ENCODE results near the gene C2orf68. TPM values are rescaled to one million over a fixed set of nuclear protein-coding genes. Genes with fewer than 3 reads are reported as not detected.

C2orf68 gene
- polyA plus RNA-seq, 1 donor (not counting 4 experiments of a cell fraction or from before 2014, with no cell fraction given), result 13.6 TPM

- no peaks in the 10 kb centered on the region for H4K20me1 ChIP-seq (ENCODE audit: control insufficient read depth, extremely low read depth, insufficient read depth, low read length)
- TF ChIP-seq CTCF (optimal IDR thresholded peaks at IDR 0.05 in 1 of 3, IDR thresholded peaks at IDR 0.05 in 1 of 3, conservative IDR thresholded peaks at IDR 0.05 in 1 of 3; ENCODE audit: extremely low read depth in 1 of 3, insufficient read depth in 2 of 3, low read length in 3 of 3), result no peak
- no peak for TF ChIP-seq EZH2 (IDR thresholded peaks at IDR 0.05; ENCODE audit: low read length)
- no peaks in the 10 kb centered on the region for H3K27me3 ChIP-seq (ENCODE audit: control insufficient read depth, extremely low read depth, insufficient read depth, low read length)
- peaks cover 2% of the 10 kb centered on the region for H3K9me1 ChIP-seq (ENCODE audit: control insufficient read depth, extremely low read depth, insufficient read depth, low read length)
- dilution Hi-C loops (cut with MboI; ENCODE audit: extremely low pct_ligation_motif_present, low sequenced_read_pairs), result no loop called here
- FAIRE-seq (no peak), DNase-seq (ENCODE audit: low read depth, low spot score) (no peak)
- peaks cover 21% of the 10 kb centered on the region for H3K79me2 ChIP-seq (ENCODE audit: control insufficient read depth, insufficient read depth, low read length)
- H3K27ac ChIP-seq (ENCODE audit: control insufficient read depth, insufficient read depth, low read length), result no peak overlapping the region
- H3K4me2 ChIP-seq (ENCODE audit: control insufficient read depth, extremely low read depth, insufficient read depth, low read depth, low read length), result no peak overlapping the region
- H3K36me3 ChIP-seq (ENCODE audit: control insufficient read depth in 2 of 2, extremely low read depth in 1 of 2, insufficient read depth in 2 of 2, low read length in 2 of 2), result peaks cover 7 to 26% of the 10 kb centered on the region in 2 experiments
- H3K9me3 ChIP-seq (ENCODE audit: control insufficient read depth, low read depth, low read length), result no peaks in the 10 kb centered on the region
- H2AFZ ChIP-seq (ENCODE audit: control insufficient read depth, low read length), result no peak overlapping the region
- no peak overlapping the region for H3K9ac ChIP-seq (ENCODE audit: control insufficient read depth, extremely low read depth, insufficient read depth, low read length)
- H3K4me1 ChIP-seq (ENCODE audit: control insufficient read depth, extremely low read depth, insufficient read depth, low read length), result peaks cover 21% of the 10 kb centered on the region
- no peak overlapping the region for H3K4me3 ChIP-seq (ENCODE audit: control insufficient read depth in 2 of 3, extremely low read depth in 1 of 3, insufficient read depth in 2 of 3, low read depth in 1 of 3, low read length in 3 of 3)
Measured at GRCh38 chr2:85599468-85600234, 12.2 kb downstream of the C2orf68 start.

DNA sequence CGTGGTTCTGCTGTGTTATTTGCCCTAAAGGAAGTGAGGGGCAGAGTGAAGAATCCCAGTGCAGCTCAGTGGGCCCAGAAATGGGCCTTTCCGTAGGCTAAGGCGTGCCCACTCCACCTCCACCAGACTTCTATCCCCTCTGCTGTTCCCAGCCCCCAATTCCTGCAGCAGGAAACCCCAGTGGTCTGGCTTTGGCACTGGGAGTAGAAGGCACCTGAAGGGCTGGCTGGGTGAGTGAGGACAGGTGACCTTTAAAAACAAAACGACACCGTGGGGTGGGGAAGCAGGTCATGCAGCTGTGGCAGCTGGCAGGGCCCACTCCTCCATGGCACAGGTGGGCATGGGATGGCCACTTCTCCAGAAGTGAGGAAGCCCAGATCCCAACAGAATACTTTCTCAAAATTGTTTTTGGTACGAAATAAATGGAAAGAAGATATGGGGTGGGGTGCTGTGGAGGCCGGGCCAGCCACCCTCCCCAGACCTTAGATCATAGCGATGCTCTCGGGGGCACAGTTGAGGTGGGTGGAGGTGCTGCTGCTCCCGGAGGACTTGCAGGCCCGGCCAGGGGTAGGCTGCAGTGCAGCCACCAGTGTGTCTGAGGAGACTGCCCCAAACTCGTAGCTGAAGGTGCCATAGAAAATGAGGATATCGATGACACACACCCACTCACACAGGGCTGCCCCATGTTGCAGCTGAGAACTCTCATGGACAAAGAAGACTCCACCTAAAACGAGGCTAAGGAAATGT is 13.1 kb downstream of the C2orf68 start:
- Histone ChIP-seq H3K27me3 (ENCODE audit: control insufficient read depth, extremely low read depth, insufficient read depth, low read length) (no peaks in the 10 kb centered on the region), H3K9me3 (ENCODE audit: control insufficient read depth, low read depth, low read length) (no peaks in the 10 kb centered on the region), H3K4me3 (ENCODE audit: control insufficient read depth in 2 of 3, extremely low read depth in 1 of 3, insufficient read depth in 2 of 3, low read depth in 1 of 3, low read length in 3 of 3) (no peak overlapping the region), H3K4me1 (ENCODE audit: control insufficient read depth, extremely low read depth, insufficient read depth, low read length) (peaks cover 17% of the 10 kb centered on the region), H4K20me1 (ENCODE audit: control insufficient read depth, extremely low read depth, insufficient read depth, low read length) (no peaks in the 10 kb centered on the region), H3K27ac (ENCODE audit: control insufficient read depth, insufficient read depth, low read length) (no peak overlapping the region), H3K36me3 (ENCODE audit: control insufficient read depth in 2 of 2, extremely low read depth in 1 of 2, insufficient read depth in 2 of 2, low read length in 2 of 2) (peaks cover 7 to 26% of the 10 kb centered on the region in 2 experiments), H3K9ac (ENCODE audit: control insufficient read depth, extremely low read depth, insufficient read depth, low read length) (no peak overlapping the region), H3K9me1 (ENCODE audit: control insufficient read depth, extremely low read depth, insufficient read depth, low read length) (peaks cover under 1% of the 10 kb centered on the region), H2AFZ (ENCODE audit: control insufficient read depth, low read length) (no peak overlapping the region), H3K79me2 (ENCODE audit: control insufficient read depth, insufficient read depth, low read length) (peaks cover 19% of the 10 kb centered on the region), H3K4me2 (ENCODE audit: control insufficient read depth, extremely low read depth, insufficient read depth, low read depth, low read length) (no peak overlapping the region)
- TF ChIP-seq CTCF (optimal IDR thresholded peaks at IDR 0.05 in 1 of 3, IDR thresholded peaks at IDR 0.05 in 1 of 3, conservative IDR thresholded peaks at IDR 0.05 in 1 of 3; ENCODE audit: extremely low read depth in 1 of 3, insufficient read depth in 2 of 3, low read length in 3 of 3) (no peak), EZH2 (IDR thresholded peaks at IDR 0.05; ENCODE audit: low read length) (no peak)
- dilution Hi-C loops (cut with MboI; ENCODE audit: extremely low pct_ligation_motif_present, low sequenced_read_pairs), result no loop called here
- DNase-seq (ENCODE audit: low read depth, low spot score) (no peak), FAIRE-seq (no peak)

Measured in keratinocyte (primary cell).